GM12874 (cell line): ENCODE results near the gene BAIAP2.

Experiments used
- CTCF ChIP-seq: IDR thresholded peaks from 2 replicates; pipeline ENCODE4 v1.5.1; 2011; ENCODE audit warnings: low read depth, mild to moderate bottlenecking, control low read depth, low read length, moderate library complexity; ENCODE audit not compliant: insufficient read depth

The BAIAP2 gene

GRCh38 chr17:81044764-81045589, 10.0 kb downstream of the BAIAP2 start:
- TF ChIP-seq CTCF, result no peak

DNA sequence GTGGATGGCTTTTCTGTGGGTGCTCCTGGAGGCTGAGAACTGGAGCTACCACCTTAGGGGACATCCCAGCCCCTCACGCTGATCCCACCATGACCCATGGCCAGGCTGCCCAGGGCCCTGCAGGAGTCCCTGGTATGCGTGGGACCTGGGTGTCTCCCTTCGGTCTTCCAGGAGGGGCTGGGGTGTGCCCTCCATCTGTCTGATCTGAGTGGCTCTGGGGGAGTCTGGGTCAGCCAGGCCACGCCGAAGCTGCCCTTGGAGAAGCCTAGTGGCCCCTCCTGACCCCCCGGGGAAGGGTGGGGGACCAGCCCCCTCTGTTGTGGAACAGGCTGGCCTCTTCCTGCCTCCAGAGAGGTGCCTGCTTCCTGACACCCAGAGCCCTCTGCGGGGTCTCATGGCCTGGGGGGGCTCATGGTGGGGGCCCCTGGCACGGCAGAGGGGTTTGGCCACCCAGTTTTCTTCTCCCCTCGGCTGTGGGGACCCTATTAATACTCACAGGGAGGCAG, 10.7 kb downstream of the BAIAP2 start:
- no peak for TF ChIP-seq CTCF

GRCh38 chr17:81046132-81046769, 11.3 kb downstream of the BAIAP2 start:
- TF ChIP-seq CTCF, result no peak

GRCh38 chr17:81046770-81047359, 11.9 kb downstream of the BAIAP2 start:
- no peak for TF ChIP-seq CTCF

GRCh38 chr17:81048827-81049371, 13.9 kb downstream of the BAIAP2 start:
- TF ChIP-seq CTCF, result no peak

- no peak for TF ChIP-seq CTCF
These were observed 14.5 kb downstream of the BAIAP2 start for GRCh38 chr17:81049372-81049911.
